NCI-H2107 treated with DMSO at 0.1 percent for 48 hours (cell line): Measurements from ENCODE around the gene KERA.
"Not testable (repeated sequence)": the region's sequence is repeated elsewhere in the genome, so short reads cannot be mapped to it uniquely, and the experiment has no call there.

ENCODE experiments used
- DNase-seq: peaks from one replicate; lab custom pipeline; 2025; ENCODE audit not compliant: unreplicated experiment; lab: John Stamatoyannopoulos, UW

The KERA gene, protein sequence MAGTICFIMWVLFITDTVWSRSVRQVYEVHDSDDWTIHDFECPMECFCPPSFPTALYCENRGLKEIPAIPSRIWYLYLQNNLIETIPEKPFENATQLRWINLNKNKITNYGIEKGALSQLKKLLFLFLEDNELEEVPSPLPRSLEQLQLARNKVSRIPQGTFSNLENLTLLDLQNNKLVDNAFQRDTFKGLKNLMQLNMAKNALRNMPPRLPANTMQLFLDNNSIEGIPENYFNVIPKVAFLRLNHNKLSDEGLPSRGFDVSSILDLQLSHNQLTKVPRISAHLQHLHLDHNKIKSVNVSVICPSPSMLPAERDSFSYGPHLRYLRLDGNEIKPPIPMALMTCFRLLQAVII

DNA sequence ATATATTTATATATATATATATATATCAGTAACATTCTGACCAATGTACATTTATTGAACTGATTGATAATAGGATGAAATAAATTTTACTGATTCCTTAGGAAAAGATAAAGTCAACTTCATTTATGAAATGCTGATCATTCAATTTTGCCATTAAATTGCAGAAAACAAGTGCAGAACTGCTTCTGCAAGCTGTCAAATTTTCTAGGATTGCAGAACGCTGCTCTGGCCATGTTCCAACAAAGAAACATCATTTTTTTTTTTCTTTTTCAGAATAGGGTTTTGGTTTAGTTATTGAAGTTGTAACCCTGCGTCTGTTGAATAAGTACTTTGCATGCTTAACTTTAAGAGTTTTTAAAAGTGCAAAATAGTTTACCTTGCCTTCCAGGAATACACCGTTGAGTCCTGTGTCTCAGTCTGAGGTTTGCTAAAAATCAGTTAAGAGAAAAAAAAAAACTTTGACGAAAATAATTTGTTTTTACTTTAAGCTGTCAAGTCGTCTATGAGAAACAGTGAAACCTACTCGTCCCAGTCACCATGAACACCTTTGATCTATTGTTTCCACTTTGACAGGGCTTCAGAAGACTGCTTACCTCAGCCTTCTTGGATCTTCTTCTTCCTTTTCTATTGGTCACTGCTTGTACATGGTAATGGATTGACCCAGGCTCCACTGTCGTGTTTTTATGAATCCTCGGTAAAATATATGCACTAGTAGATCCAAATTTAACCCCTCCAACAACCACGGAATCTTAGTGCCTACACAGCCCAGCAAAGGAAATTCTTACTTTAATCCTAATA is at the start of gene KERA:
KERA (minus strand) TSS at position 657 of the 798 bp plus-strand sequence. CDS start 1,743 bp downstream, outside the sequence.
- no peak for DNase-seq

GRCh38 chr12:91106283-91106682 is 48.5 kb upstream of the KERA start:
- DNase-seq: no peak

GRCh38 chr12:91105807-91106206 is 48.0 kb upstream of the KERA start:
- no peak for DNase-seq

DNA sequence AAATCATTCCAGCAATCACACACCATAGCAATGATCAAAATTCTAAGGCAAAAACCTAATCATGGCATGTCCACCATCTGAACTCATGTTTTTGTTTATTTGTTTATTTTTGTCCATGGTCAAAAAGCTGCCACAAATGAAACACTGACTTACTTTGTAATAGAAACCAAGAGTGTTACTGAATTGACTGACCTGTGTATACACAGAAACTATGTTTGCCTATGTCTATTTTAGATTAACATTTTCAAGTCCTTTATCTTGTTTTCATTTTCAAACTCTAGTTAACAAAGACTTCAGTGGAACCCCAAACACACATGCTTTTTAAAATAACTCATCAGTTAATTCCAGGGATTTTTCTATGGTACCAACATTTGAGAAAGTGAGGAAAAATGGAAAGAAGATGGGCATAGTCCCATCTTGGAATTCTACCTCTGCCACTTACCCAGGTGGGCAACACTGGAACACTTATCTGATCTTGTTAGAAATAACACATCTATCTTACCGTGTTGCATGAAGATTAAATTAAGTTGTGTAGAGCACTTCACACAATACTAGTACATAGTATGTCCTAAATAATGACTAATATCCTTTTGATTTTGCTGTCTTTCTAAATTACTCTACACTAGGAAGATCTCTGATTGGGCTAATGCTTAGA is 47.1 kb upstream of the KERA start:
- DNase-seq: no peak

DNA sequence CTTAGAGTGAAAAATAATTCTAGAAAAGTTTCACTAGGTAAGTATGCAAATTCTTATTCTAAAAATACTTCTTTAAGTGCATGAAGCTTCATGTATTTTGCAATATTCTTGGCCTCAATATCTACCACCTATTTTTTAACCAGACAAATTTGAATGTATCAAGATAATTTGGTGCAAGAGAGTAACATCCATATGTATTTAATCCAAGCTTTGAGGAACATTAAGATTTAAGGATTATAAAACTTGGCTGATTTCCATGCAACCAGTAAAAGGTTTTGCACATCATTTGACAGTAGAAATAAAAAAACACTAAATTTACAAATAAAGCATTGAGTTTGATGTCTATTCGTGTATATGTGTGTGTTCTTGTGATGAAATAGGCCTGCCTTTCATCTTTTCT is 45.8 kb upstream of the KERA start:
- DNase-seq: no peak

DNA sequence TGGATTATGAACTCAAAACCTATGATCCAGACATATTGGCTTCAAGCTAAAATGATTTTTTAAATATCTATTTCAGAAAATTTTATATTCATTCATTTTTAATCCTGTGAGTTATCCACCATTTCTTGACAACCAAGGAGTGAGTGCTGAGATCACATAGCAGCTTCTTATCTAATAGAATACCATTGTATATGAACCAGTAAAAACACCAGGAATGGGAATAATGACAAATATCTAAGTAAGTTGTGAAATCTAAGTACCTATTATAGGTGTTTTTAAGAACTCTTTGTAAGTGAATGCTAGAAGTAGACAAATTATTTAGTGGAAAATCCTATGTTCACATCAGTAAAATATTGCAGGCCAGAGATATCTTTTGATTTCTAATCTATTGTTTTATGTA is 45.3 kb upstream of the KERA start:
- DNase-seq: no peak

DNA sequence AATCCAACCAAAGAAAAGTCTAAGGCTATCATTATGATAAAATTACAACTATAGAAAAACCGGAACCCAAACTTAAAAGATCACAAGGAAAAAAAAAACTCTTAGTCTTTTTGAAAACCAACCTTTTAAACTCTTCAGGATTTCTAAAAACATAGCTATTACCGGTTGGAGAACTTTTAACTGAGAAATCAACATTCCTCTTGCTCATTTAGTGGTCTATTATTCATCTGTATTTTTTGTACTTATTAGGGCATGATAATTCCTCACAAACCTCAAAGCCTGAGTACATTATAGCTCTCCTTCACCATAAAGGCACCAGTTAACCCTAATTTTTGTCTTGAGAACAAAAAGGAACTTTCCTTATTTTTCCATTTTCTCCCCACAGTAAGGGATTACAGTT is 43.1 kb upstream of the KERA start:
- no peak for DNase-seq

GRCh38 chr12:91099836-91100235 is 42.0 kb upstream of the KERA start:
- no peak for DNase-seq

DNA sequence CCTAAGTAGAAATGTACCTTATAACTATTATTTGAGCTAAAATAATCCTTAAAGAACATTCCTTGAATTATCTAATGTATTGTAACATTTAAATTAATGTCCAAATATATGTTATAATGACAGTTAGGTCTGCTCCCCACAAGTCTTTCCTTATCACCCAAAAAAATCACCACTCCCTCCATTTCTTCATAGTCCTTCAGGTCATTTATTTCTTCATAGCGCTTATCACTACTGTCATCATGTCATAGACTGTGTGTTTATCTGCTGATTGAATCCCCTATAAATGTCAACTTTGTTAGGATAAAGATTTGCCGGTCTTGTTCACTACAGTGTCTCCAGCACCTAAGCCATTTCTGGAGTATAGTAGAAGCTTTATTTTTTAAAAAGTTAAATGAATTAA is 41.5 kb upstream of the KERA start:
- no peak for DNase-seq

GRCh38 chr12:91098941-91099340 is 41.1 kb upstream of the KERA start:
- no peak for DNase-seq

GRCh38 chr12:91098461-91098860 is 40.6 kb upstream of the KERA start:
- no peak for DNase-seq

DNA sequence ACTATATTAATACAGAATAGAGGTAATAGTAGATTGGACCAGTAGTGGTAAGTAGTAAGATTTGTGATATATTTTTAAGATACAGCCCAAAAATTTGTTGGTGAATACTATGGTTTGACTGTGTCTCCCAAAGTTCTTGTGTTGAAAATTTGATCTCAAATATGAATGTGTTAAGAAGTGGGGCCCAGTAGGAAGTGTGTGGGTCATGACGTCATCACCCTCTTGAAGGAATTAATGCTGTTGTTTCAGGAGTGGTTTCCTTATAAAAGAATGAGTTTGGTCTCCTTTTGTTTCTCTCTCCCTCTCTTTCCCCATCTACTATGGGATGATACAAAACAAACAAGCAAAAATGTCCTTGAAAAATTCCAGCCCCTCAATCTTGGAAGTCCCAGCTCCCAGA is 37.1 kb upstream of the KERA start:
- DNase-seq: no peak

DNA sequence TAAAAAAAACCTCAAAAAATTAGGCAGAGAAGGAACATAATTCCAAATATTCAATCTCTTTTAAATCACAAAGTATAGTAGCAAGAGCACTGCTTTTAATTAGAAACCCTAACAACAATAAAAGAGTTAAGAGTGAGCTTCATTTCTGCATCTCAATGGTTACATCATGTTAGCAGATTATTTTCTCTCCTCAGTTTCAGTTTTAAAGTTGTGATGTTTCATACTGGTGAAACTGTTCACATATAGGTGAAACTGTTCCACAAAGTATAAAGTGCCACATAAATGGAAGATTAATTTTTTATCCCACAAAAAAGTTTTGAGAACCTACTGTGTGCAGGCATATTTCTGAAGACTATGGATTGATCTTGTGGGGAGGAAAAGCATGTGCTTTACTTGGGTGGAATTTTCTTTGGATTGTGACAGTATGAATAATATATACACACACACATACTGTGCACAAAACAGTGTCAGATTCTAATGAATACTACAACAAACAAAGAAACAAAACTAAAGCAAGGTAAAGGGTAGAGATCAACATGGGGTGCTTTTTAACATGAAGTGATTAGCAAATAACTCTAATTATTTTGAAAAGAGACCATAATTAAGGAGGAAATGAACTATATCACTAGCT is 36.3 kb upstream of the KERA start:
- no peak for DNase-seq

- no peak for DNase-seq
Observed at GRCh38 chr12:91093341-91093740, 35.5 kb upstream of the KERA start.

DNA sequence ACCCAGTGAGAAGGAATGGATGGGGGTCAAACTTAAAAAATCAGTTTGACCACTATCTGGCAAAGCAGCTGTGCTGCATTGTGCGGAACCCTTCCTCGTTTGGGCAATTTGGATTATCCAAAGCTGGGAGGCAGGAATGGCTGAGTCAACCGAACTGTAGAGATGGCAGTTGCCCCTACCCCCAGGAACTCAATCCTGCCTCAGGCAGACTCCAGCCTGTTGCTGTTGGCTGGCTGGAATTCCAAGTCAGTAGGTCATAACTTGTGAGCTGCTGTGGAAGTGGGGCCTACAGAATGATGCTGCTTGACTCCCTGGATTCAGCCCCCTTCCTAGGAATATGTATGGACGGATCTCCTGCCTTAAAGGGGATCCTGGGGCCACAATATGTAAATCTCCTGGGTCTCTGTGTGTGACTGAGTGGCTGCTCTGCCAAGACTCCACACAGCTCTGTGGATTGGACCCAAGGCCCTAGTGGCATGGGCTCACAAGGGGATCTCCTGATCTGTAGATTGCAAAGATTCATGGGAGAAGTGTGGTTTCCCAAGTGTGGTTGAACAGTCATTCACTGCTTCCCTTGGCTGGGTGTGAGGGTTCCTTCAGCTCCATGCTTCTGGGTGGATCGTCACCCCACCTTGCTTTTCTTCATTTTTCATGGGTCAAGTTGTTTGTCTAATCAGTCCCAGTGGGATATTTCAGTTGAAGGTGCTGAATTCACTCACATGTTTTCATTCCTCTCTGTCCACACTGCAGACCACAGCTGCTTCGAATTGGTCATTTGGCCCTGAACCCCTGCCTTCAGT is 34.3 kb upstream of the KERA start:
- no peak for DNase-seq

DNA sequence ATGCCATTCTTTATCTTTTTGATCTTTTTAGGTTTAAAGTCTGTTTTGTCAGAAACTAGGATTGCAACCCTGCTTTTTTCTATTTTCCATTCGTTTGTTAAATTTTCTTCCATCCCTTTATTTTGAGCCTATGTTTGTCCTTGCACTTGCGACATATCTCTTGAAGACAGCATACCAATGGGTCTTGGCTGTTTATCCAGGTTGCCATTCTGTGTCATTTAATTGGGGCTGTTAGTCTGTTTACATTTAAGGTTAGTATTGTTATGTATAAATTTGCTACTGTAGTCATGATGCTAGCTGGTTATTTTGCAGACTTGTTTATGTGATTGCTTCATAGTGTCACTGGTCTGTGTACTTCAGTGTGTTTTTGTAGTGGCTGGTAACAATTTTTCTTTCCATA is 32.1 kb upstream of the KERA start:
- not testable (repeated sequence) for DNase-seq

DNA sequence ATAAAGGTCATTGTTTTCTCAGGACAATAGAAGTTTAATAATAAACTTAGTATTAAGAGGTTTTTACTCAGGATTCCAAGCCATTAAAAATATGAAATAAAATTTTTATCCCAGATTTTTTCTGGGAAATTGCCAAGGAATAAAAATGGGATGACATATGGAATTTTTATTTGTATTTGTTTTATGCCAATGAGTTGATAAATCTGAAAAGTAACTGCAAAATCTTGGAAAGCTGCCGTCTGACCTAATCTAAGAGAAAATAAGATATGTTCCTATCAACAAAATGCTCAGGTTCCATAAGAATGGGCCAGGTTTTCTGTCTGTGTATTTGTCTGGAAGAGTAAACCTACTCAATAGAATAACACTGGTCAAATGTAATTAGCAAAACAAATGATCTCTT is 22.2 kb upstream of the KERA start:
- DNase-seq: no peak

GRCh38 chr12:91078501-91078900 is 20.7 kb upstream of the KERA start:
- DNase-seq: no peak

- DNase-seq: no peak
Observed at GRCh38 chr12:91077228-91077954, 19.6 kb upstream of the KERA start.

DNA sequence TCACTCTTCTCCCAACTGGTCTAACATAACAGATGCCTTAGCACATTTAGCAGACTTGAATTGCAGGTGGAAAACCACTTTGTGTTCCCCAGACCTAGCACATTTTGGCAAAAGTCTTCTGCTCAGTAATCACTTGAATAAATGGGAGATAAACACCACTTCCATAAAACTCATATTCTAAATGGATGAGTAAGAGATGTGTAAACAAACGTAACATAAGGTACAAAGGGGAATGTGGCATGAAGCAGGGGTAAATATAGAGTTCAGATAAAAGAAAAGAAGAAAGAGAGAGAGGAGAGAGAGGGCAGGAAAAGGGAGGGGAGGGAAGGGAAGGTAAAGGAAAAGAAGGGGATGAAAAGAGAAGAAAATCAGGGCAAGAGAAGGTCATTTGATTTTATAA is 17.0 kb upstream of the KERA start:
- no peak for DNase-seq
